Naive thymus-derived CD8-positive, alpha-beta T cell (primary cell): ENCODE data around the gene ANKRD62. TPM values are rescaled to one million over a fixed set of nuclear protein-coding genes. Genes with fewer than 3 reads are reported as not detected.

ENCODE experiments used
- polyA plus RNA-seq, 3 donors: library from polyadenylated mRNA; unstranded; fragments of 300-500 nt; fragmentation: Illumina TruSeq; gene quantifications; one replicate each; pipeline ENCODE4 v1.2.3, GENCODE V29; 2021
- total RNA-seq, 8 experiments: library from RNA in 2 of 8; stranded (reverse) in 2 of 8; gene quantifications; one replicate each; pipeline ENCODE4 v1.2.3 and lab custom pipeline; 2021 to 2026

Gene ANKRD62
- total and polyA plus RNA-seq, 5 experiments from 2014 or later: not detected

Other genes with a start within 250 kb of the ANKRD62 start
- gene CHMP1B, start 242.4 kb upstream of the ANKRD62 start, total RNA-seq: 10 to 100 TPM; 52.6 to 53.4 TPM
- 10 to 100 TPM; 45.2 to 58.0 (median 57.3) TPM for gene CHMP1B, start 242.4 kb upstream of the ANKRD62 start, polyA plus RNA-seq
- gene MPPE1, start 185.5 kb upstream of the ANKRD62 start, total RNA-seq: 10 to 100 TPM; 78.2 to 85.6 TPM
- gene MPPE1, start 185.5 kb upstream of the ANKRD62 start, polyA plus RNA-seq: 10 to 100 TPM; 37.1 to 40.9 (median 37.5) TPM
- gene IMPA2, start 112.3 kb upstream of the ANKRD62 start, total RNA-seq: 1 to 10 TPM; 7.8 to 9.5 TPM
- 1 to 10 TPM; 4.3 to 8.2 (median 4.5) TPM for gene IMPA2, start 112.3 kb upstream of the ANKRD62 start, polyA plus RNA-seq
- gene CIDEA, start 160.5 kb downstream of the ANKRD62 start, total RNA-seq: not detected
- gene CIDEA, start 160.5 kb downstream of the ANKRD62 start, polyA plus RNA-seq: not detected
- gene TUBB6, start 214.4 kb downstream of the ANKRD62 start, total RNA-seq: 1 to 10 TPM; 2.1 to 3.1 TPM
- gene TUBB6, start 214.4 kb downstream of the ANKRD62 start, polyA plus RNA-seq: 1 to 10 TPM in 2 of 3 donors, not detected in 1; 1.2 to 3.1 TPM